HG03469 (cell line): Measurements from ENCODE around the gene TP53I11.

Experiments used
- ATAC-seq: cut with Tn5 transposase; IDR thresholded peaks from one replicate; pipeline ENCODE4 v1.9.1; 2021; ENCODE audit warnings: mild to moderate bottlenecking, moderate library complexity, moderate number of reproducible peaks; ENCODE audit not compliant: unreplicated experiment

TP53I11 gene, protein sequence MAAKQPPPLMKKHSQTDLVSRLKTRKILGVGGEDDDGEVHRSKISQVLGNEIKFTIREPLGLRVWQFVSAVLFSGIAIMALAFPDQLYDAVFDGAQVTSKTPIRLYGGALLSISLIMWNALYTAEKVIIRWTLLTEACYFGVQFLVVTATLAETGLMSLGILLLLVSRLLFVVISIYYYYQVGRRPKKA

DNA sequence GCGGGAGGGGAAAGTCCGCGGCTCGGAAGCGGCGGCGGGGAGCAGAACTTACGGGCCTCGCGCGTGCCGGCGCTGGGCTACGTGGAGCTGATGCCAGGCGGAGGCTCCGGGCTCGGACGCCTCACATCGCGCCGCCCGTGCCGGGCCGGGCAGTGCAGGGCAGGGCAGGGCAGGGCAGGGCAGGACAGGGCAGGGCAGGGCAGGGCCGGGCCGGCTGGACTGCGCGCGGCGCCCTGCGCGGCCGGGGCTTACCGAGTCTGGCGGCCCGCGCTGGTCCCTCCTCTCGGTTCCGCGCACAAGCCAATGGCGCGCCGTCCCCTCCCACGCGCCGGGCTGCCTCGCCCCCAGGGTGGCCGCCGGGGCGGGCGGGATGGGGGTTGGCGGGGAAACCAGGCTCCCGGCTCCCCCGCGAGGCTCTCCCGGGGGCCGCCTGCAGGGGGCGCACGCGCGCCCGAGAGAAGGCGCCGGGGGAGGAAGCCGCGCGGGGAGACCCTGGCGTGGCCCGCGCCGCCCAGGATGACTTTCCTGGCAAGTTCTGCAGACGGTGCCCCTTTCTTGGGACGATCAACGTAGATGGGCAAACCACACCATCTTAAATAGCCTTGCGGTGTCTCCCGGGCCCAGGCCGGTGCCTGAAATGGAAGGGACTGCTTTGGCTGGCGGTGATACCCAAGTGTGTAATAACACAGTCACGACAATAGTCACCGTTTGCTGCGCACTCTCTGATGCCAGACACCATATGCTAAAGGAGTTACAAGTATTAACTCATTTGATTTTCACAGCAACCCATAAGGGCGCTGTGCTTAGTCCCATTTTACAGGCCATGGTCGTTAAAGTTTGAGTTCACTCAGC, at the start of gene TP53I11:
TP53I11 (minus strand) TSS at position 259 of the 852 bp plus-strand sequence. CDS start 12,548 bp downstream, outside the sequence.
- no peak for ATAC-seq

DNA sequence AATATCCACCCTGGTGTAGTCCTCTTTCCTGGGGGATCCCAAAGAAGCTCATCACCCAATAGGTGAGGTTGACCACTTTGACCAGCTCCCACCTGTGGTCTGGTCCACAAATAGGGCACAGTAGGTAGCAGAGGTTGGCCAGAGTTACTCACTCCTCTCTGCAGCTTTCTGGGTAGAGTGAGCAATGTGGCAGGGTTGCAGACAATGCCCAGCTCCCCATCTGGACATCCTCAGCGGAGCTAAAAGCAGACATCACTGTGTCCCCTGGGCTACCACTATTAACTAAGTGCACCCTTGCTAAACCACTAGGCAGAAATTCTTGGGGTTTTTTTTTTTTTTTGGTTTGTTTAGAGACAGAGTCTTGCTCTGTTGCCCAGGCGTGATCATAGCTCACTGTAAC, 48.4 kb upstream of the TP53I11 start:
- no peak for ATAC-seq

DNA sequence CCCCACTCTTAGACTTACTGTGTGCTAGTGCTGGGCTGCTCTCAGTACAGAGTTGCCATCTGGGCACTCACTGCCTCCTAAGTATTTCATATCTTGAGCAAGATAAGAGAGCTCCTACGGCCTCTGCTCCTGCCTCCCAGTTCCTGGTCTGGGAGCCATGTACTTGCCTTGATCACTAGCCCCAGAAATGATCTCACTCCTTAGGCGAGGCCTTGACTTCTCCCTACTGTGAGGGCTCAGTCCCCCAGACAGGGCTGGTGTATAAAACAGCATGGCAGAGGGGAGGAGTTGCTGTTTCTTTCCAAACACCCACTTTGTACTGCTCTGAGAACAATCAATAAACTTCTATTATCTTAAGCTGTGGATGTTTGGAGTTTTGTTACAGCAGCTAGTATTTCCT, 47.4 kb upstream of the TP53I11 start:
- ATAC-seq = no peak

DNA sequence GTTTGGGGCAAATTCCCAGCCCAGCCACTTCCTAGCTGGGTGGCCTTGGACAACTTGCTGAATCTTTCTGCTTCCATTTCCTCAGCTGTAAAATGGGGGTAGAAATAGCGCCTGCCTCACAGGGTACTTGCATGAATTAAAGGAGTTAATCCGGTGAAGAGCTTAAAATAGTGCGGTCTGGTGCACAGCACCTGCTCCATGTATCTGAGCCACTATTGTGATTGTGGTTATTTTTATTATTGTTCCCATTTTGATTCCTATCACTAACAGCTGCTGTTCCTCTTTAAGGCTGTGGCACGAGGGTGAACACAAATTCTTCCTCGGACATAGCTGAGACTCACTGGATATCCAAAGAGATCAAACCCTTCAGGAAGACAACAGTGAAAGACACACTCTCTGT, 46.9 kb upstream of the TP53I11 start:
- ATAC-seq = no peak

DNA sequence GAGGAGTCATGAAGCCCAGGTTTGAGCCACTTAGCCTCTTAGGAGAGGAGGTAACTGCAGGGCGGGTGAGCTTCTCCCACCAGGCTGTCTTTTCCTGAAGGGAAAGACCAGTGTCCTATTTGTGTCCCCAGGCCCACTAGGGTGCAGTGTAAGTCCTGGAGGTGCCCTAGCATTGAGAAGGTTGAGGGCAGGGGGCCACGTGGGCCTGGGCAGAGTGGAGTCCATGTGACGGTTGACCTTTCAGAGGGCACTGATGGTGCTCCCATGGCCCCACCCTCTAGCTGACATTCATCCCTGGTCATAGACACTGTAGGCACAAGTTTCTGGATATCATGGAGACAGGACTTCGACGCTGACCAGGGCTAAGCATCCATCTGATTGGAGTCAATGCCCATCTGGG, 44.1 kb upstream of the TP53I11 start:
- no peak for ATAC-seq

DNA sequence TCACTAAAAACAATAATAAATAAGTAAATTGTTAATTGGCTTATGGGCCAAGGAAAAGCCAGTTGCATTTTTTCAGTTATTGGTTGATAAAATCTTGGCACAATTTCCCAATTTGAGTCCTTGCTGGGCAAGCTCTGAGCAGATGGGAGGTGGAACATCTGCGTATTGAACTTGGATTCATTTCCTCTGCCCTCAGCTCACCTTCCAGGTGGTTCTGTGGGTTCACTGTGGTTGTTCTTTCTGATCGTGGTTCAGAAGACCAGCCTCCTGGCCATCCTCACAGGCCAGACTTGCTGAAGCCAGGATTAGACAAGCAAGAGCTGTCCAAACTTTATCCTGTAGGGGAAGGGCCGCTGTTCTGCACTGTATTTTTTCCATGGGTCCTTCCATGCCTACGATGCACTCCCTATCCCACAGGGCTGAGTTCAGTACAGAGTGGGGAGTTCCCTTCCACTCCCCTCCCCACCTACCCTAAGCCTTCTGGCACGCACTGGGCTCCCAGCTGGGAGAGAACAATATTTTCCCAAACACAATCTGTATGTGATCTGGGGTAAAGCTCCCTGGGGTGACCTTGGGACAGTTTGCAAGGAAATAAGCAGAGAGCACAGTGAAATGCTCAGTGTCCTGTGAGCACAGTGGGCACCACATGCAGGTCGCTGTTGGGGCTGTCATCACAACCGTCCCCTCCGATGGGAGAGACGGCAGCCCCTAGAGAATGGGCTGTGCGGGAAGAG, 43.5 kb upstream of the TP53I11 start:
- no peak for ATAC-seq

DNA sequence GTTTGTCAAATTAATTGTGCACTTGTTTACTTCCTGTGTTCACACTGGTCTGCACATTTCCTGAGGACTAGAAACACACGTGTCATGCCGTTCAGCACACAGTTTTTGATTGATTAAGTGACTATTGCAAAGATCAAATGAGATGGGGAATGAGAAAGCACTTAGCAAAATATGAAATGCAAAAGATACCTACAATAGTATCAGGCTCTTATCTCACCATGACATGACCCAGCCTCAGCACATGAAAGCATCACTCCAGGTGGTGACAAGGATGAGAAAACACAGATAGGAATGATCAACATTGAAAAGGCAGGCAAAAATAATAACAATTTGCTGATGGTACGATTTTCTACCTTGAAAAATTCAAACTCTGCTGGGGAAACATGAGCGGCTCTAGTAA, 42.1 kb upstream of the TP53I11 start:
- no peak for ATAC-seq

DNA sequence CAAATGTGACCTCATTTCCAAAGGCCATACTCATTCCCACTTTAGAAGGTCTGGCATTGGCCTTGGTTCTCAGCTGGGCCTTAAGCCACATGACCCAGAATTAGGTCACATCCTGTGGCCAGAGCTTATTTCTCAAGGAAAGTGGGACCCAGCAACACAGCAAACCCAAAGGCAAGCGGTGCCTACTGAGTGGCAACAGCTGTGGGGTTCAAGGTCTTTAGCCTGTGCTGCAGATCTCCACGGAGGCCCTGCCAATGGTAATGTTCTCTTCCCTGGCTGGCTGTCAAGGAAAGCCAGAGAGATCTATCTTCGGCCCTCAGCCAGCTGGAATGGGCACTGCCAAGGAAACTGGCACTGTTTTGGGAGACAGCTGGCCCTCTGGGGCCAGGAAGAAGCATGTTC, 41.5 kb upstream of the TP53I11 start:
- no peak for ATAC-seq

DNA sequence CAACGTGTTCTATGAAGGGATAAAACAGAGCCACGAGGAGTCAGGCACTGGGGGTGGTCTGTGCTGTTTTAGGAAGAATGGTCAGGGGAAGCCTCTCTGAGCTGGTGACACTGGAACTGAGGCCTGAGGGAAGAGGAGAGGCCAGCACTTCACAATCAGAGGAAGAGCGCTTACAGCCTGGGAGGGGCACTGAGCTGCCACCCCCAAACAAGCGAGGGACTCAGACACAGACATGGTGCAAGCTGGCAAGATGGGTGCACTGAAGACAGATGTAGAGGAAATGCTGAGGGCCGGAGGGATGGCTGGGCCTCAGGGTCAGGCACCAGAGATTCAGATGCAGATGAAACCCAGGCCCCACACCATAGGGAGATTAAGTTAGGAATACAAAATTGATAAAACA, 40.0 kb upstream of the TP53I11 start:
- ATAC-seq = no peak

DNA sequence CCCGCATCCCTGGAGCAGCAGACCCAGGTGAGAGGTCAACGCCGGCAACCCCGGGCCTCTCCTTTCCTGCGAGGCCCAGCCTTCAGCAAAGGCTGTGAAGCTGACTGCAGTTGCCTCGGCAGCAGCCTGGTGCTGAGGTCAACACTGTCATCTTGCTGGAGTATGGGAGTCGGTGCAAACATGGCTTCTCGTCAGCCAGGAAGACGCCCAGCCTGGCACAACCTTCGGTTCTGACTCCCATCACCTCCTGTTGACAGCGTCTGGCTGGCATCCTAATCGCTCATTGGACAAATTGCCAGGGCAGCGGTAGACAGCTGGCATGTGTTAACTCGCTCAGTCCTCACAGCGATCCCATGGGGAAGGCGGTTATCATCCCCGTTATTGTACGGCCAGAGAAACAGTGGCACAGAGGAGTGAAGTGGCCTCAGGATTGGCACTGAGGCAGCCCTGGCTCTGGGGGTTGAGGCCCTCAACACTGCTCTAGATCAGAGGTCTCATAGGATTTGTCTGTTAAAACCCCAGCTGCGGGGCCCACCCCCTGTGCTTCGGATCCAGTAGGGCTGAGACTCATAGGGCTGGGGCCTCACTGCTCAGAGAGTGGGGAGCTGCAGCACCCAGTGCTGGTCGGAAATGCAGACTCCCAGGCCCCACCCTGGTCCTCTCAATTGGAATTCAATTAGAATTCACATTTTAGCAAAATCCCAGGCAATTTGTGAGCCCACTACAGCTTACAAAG, 39.3 kb upstream of the TP53I11 start:
- no peak for ATAC-seq

DNA sequence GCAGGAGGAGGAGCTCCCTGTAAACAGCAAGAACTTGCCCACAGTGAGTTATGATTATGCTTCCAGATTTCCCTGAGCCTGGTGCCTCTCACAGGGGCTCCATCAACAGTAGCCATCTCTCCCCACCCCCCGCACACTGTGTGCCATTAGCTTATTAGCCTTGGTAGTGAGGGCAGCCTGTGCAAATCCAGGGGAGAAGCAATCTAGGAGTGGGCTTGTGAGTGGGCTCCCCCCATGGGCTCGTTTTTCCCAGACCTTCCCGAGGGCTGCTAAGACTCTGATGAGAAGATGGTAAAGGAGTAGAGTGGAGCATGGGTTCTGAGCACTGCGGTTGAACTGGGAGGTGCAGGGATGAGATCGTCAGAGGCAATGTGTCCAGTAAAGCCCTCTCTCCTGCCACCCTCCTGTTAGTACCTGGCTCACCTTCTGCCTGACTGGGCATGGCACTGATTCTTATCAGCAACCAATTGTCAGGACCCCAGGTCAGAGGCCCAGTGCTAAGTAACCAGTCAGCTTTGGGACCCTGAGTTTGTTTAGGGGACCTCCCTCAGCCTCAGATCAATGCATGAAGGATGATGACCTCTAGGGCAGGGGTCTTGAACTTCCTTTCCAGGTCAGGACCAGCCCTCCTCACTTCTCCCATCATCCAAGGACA, 38.4 kb upstream of the TP53I11 start:
- no peak for ATAC-seq

DNA sequence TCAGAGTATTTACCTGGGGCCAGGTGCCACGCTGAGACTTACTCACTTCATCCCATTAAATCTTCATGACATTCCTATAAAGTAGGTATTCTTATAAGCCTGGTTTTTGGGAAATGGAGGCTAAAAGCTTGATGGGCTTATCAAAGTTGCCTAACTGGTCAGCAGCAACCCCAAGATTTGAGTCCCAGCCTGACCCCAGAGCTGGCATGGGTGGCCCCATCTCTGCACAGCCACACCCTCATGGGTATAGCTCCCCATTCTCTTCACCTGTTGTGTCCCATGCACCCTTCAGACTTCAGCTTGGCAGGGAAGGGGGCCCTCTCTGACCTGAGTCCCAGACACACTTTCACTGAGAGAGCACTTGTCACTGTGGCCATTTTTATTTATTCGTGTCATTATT, 37.4 kb upstream of the TP53I11 start:
- ATAC-seq = no peak

DNA sequence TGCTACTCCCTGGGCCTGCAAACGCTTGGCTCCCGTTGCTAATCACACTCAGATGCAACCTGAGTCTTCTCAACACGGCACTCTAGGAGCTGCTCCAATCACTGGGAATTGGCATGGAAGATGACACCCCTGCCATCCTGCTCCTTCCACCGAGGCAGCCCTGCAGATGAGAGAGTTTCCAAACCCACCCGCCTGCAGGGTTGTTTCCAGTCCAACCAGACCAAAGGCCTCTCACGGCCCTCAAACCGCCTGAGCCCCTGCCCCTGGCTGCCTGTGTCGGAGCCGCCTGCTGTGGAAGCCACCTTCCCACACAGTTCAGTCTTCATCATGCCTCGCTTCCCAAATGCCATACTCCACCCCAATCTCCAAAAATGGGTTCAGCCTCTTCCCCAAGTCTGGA, 36.8 kb upstream of the TP53I11 start:
- no peak for ATAC-seq

DNA sequence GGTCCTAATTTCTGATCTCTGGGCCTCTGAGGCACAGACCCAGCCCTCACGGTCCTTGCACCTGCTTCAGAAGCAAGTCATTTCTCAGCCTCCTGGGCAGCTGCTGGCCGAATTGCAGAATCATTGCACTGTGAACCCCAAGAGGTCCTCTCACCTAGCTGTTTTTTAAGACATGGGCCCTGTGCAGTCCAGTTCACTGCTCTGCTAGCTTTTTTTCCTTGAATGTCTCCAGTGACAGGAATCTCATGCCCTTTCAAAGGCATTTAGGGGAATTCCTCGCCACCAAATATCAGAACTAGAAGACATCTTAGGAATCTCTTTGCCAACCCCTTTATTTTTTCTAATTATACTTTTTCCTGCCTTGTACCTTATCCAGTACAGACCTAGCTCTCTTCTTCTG, 35.6 kb upstream of the TP53I11 start:
- ATAC-seq = no peak

DNA sequence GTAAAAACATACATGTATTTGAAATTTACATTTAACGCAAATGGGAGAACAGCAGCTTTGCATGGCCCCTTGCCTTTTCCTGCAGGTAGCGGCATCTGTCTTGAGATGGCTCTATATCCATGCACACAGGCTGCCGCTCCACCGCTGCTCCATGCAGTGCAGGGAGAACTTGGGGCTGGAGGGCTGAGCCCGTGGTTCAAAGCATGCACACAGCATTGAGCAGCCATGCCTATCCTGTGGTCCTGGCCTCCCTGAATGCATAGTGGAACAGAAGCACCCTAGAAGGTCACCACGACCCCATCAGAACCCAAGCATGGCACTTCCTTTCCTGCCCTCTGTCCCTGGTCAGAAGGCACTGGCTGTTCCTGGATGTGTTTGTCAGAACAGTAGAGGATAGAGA, 35.0 kb upstream of the TP53I11 start:
- ATAC-seq = no peak

DNA sequence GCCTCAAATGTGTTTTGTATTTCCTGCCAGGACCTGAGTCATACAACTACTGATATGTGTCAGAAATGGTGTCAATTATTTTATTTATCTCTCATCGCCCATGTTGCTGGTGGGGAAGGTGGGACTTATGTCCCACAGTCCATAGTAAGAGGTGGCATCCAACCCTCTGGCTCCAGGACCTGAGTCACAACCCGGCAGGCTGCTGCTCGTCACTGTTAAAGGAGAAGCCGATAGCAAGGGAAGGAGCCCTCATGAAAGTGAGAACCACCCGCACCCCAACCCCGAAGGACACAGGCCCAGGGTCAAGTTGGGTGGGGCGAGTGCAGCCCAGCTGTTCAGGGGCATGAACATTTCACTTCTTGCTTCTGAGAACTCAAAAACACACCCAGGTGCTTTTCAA, 33.1 kb upstream of the TP53I11 start:
- no peak for ATAC-seq

DNA sequence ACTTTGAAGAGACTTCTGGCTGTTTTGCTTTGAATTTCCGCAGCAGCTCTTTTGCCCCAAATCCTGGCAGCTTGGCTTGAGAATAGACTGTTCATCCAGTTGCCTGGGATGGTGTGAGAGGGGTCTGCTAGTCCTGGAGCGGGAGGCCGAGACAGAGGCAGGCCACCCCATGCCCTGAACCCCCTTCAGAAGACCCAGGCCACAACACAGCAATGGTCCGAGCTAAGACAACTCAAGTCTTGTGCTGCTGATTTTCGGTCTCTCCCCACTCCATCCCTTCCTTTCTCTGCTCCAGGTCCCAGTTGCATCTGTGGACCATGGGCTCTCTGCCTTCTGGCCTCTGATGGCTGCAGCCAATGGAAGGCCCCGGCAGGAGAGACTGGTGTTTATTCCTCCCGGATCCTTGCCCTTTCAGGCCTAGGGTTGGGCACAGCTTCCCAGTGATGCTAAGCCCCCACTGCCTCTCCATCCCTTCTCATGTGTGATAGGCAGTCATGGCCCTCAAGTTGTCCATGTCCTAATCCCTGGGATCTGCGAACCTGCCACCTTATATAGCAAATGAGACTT, 31.9 kb upstream of the TP53I11 start:
- ATAC-seq = no peak

DNA sequence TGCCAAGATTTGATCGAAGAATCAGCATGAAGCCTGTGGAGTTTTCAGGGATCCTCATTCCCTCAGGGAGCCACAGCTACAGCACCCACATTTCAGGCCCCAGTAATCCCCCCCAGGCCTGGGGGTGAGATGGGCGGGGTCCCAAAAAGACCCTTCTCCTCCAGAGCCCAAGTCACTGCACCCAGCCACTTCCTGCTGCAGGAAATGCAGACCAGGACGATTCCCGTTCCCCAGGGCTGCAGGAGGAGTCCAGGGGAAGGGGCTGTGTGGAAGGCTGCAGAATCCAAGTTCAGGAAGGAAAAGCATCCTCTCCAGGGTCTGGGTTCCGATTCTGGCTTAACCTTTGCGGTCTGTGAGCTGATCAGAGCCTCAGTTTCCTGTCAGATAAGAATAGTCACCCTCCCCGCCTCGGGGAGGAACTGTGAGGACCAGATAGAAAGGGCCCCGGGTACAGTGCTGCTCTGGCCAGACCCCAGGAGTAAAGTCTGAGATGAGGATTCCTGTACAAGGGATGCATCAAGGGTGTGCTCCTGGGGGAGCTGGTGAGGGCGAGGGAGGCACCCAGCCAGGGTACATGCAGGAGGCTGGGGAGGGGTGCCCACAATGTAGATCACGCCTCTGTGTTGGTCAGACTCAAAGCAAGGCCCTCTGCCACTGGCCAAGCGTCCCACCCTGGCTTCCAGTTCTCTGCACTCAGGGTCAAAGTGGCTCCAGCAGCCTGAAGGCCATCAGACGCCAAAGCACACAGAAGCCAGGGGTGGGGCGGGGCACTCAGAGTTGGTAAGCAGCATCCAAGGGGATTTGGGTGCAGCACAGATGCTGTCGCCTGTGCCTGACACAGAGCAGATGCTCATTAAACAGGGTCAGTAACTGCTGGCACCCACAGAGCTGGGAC, 30.1 kb upstream of the TP53I11 start:
- no peak for ATAC-seq
